ENCODE measurements around the gene GAPDH. TPM values are rescaled to one million over a fixed set of nuclear protein-coding genes. Genes with fewer than 3 reads are reported as not detected.

The GAPDH gene
- polyA plus RNA-seq, 1 donor (not counting 4 experiments of a cell fraction or from before 2014, with no cell fraction given), result 8,390 TPM

DNA sequence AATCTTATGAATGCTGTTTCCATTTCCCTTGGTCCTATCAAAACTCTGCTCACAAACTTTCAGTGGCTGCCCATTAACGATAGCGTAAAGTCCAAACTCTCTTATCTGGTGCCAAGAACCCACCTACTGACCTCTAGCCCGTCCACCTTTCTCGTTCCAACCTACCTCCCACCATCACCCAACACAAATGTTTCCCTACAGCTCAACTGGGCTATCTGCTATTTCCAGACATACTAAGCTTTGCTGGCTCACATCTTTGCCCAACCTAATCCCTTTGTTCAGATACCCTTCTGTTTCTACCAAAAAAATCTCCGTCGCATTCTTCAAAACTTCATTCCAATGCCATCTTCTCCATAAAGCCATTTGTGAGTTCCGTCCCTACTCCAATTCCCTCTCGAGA is 41.3 kb downstream of the GAPDH start:
- Histone ChIP-seq H3K27me3 (ENCODE audit: control insufficient read depth, extremely low read depth, insufficient read depth, low read length) (no peaks in the 10 kb centered on the region), H3K9me3 (ENCODE audit: control insufficient read depth, low read depth, low read length) (no peaks in the 10 kb centered on the region), H3K9ac (ENCODE audit: control insufficient read depth, extremely low read depth, insufficient read depth, low read length) (no peak overlapping the region), H3K9me1 (ENCODE audit: control insufficient read depth, extremely low read depth, insufficient read depth, low read length) (no peaks in the 10 kb centered on the region), H3K4me2 (ENCODE audit: control insufficient read depth, extremely low read depth, insufficient read depth, low read depth, low read length) (no peak overlapping the region), H3K4me3 (ENCODE audit: control insufficient read depth in 2 of 3, extremely low read depth in 1 of 3, insufficient read depth in 2 of 3, low read depth in 1 of 3, low read length in 3 of 3) (no peak overlapping the region), H2AFZ (ENCODE audit: control insufficient read depth, low read length) (no peak overlapping the region), H3K4me1 (ENCODE audit: control insufficient read depth, extremely low read depth, insufficient read depth, low read length) (no peaks in the 10 kb centered on the region), H3K27ac (ENCODE audit: control insufficient read depth, insufficient read depth, low read length) (no peak overlapping the region), H3K36me3 (ENCODE audit: control insufficient read depth in 2 of 2, extremely low read depth in 1 of 2, insufficient read depth in 2 of 2, low read length in 2 of 2) (peaks cover 43 to 45% of the 10 kb centered on the region in 2 experiments), H3K79me2 (ENCODE audit: control insufficient read depth, insufficient read depth, low read length) (no peaks in the 10 kb centered on the region), H4K20me1 (ENCODE audit: control insufficient read depth, extremely low read depth, insufficient read depth, low read length) (no peaks in the 10 kb centered on the region)
- TF ChIP-seq, protein P1, sequence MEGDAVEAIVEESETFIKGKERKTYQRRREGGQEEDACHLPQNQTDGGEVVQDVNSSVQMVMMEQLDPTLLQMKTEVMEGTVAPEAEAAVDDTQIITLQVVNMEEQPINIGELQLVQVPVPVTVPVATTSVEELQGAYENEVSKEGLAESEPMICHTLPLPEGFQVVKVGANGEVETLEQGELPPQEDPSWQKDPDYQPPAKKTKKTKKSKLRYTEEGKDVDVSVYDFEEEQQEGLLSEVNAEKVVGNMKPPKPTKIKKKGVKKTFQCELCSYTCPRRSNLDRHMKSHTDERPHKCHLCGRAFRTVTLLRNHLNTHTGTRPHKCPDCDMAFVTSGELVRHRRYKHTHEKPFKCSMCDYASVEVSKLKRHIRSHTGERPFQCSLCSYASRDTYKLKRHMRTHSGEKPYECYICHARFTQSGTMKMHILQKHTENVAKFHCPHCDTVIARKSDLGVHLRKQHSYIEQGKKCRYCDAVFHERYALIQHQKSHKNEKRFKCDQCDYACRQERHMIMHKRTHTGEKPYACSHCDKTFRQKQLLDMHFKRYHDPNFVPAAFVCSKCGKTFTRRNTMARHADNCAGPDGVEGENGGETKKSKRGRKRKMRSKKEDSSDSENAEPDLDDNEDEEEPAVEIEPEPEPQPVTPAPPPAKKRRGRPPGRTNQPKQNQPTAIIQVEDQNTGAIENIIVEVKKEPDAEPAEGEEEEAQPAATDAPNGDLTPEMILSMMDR (optimal IDR thresholded peaks at IDR 0.05 in 1 of 3, IDR thresholded peaks at IDR 0.05 in 1 of 3, conservative IDR thresholded peaks at IDR 0.05 in 1 of 3; ENCODE audit: extremely low read depth in 1 of 3, insufficient read depth in 2 of 3, low read length in 3 of 3), result no peak
- TF ChIP-seq EZH2 (IDR thresholded peaks at IDR 0.05; ENCODE audit: low read length), result no peak
- FAIRE-seq (no peak), DNase-seq (ENCODE audit: low read depth, low spot score) (no peak)
- dilution Hi-C loops (cut with MboI; ENCODE audit: extremely low pct_ligation_motif_present, low sequenced_read_pairs), result no loop called here

DNA sequence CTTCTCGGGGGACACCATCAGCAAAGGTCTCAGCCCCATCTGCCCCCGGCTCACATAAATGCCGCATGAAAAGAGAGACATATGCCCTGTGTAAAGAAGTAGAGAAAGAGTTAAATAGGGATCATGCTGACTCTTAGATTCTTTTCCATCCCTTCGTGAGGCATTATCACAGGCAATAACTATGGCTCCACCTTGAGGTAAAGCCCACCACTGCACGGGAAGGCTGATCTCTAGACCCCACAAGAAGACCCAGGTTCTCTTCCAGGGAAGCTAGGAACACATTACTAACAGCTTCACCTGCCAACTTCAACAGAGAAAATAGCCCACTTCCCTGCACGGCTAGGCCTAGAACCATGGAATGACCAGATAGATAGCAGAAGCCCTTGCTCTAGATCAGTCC is 47.9 kb downstream of the GAPDH start:
- no peak overlapping the region for H3K9ac ChIP-seq (ENCODE audit: control insufficient read depth, extremely low read depth, insufficient read depth, low read length)
- FAIRE-seq, result no peak
- H2AFZ ChIP-seq (ENCODE audit: control insufficient read depth, low read length), result no peak overlapping the region
- H3K9me1 ChIP-seq (ENCODE audit: control insufficient read depth, extremely low read depth, insufficient read depth, low read length), result no peaks in the 10 kb centered on the region
- dilution Hi-C loops (cut with MboI; ENCODE audit: extremely low pct_ligation_motif_present, low sequenced_read_pairs), result no loop called here
- H3K27me3 ChIP-seq (ENCODE audit: control insufficient read depth, extremely low read depth, insufficient read depth, low read length), result no peaks in the 10 kb centered on the region
- no peak overlapping the region for H3K4me3 ChIP-seq (ENCODE audit: control insufficient read depth in 2 of 3, extremely low read depth in 1 of 3, insufficient read depth in 2 of 3, low read depth in 1 of 3, low read length in 3 of 3)
- H3K27ac ChIP-seq (ENCODE audit: control insufficient read depth, insufficient read depth, low read length), result no peak overlapping the region
- no peak for TF ChIP-seq EZH2 (IDR thresholded peaks at IDR 0.05; ENCODE audit: low read length)
- TF ChIP-seq, protein P1 (optimal IDR thresholded peaks at IDR 0.05 in 1 of 3, IDR thresholded peaks at IDR 0.05 in 1 of 3, conservative IDR thresholded peaks at IDR 0.05 in 1 of 3; ENCODE audit: extremely low read depth in 1 of 3, insufficient read depth in 2 of 3, low read length in 3 of 3), result no peak
- H3K79me2 ChIP-seq (ENCODE audit: control insufficient read depth, insufficient read depth, low read length), result no peaks in the 10 kb centered on the region
- peaks cover 45% of the 10 kb centered on the region in 2 experiments for H3K36me3 ChIP-seq (ENCODE audit: control insufficient read depth in 2 of 2, extremely low read depth in 1 of 2, insufficient read depth in 2 of 2, low read length in 2 of 2)
- DNase-seq (ENCODE audit: low read depth, low spot score), result no peak
- no peaks in the 10 kb centered on the region for H3K9me3 ChIP-seq (ENCODE audit: control insufficient read depth, low read depth, low read length)
- H3K4me2 ChIP-seq (ENCODE audit: control insufficient read depth, extremely low read depth, insufficient read depth, low read depth, low read length), result no peak overlapping the region
- H4K20me1 ChIP-seq (ENCODE audit: control insufficient read depth, extremely low read depth, insufficient read depth, low read length), result no peaks in the 10 kb centered on the region
- no peaks in the 10 kb centered on the region for H3K4me1 ChIP-seq (ENCODE audit: control insufficient read depth, extremely low read depth, insufficient read depth, low read length)

All from keratinocyte (primary cell).